MM.1S (cell line): Measurements from ENCODE around the gene GDPD5.

Experiments used
- DNase-seq: peaks from one replicate; pipeline ENCODE4 v3.0.0-alpha.2; 2015
- H2AFZ ChIP-seq: fragments of 300-600 bp; sonication (generic); 2 replicates; pipeline ENCODE4 v1.6.0; 2016; ENCODE audit warnings: antibody characterized with exemption, low read length
- H3F3A ChIP-seq: fragments of 300-600 bp; sonication (generic); 2 replicates; pipeline ENCODE4 v1.6.1; 2016; ENCODE audit warnings: mild to moderate bottlenecking, antibody characterized with exemption, low read length, moderate library complexity, mixed read lengths; ENCODE audit not compliant: insufficient read depth
- H3K27ac ChIP-seq: fragments of 300-600 bp; sonication (generic); 2 replicates; pipeline ENCODE4 v1.5.1; 2016; ENCODE audit warnings: mild to moderate bottlenecking, low read length
- H3K27me3 ChIP-seq: fragments of 300-600 bp; sonication (generic); replicated peaks from 2 replicates; pipeline ENCODE4 v1.6.0; 2016; ENCODE audit warnings: low read length; ENCODE audit not compliant: insufficient read depth
- H3K36me3 ChIP-seq: fragments of 300-600 bp; sonication (generic); replicated peaks from 2 replicates; pipeline ENCODE4 v1.6.1; 2016; ENCODE audit warnings: mild to moderate bottlenecking, low read length, mixed read lengths; ENCODE audit not compliant: insufficient read depth
- H3K4me1 ChIP-seq: fragments of 300-600 bp; sonication (generic); 2 replicates; pipeline ENCODE4 v1.6.1; 2016; ENCODE audit warnings: low read length, mixed read lengths
- H3K4me2 ChIP-seq: fragments of 300-600 bp; sonication (generic); 2 replicates; pipeline ENCODE4 v1.6.0; 2016; ENCODE audit warnings: low read depth, low read length
- H3K4me3 ChIP-seq: fragments of 300-600 bp; sonication (generic); 2 replicates; pipeline ENCODE4 v1.5.1; 2016; ENCODE audit warnings: low read length, mixed read lengths
- H3K79me2 ChIP-seq: fragments of 300-600 bp; sonication (generic); 2 replicates; pipeline ENCODE4 v1.6.1; 2016; ENCODE audit warnings: mixed run types, low read length, mixed read lengths
- H3K9ac ChIP-seq: fragments of 300-600 bp; sonication (generic); 2 replicates; pipeline ENCODE4 v1.6.1; 2016; ENCODE audit warnings: low read length, mixed read lengths
- H3K9me2 ChIP-seq: fragments of 300-600 bp; sonication (generic); replicated peaks from 2 replicates; pipeline ENCODE4 v1.6.1; 2016; ENCODE audit warnings: mild to moderate bottlenecking, low read length, mixed read lengths; ENCODE audit not compliant: insufficient read depth
- H3K9me3 ChIP-seq: fragments of 300-600 bp; sonication (generic); replicated peaks from 2 replicates; pipeline ENCODE4 v1.6.1; 2016; ENCODE audit warnings: mild to moderate bottlenecking, low read length, mixed read lengths; ENCODE audit not compliant: insufficient read depth
- H4K20me1 ChIP-seq: fragments of 300-600 bp; sonication (generic); 2 replicates; pipeline ENCODE4 v1.6.1; 2016; ENCODE audit warnings: mild to moderate bottlenecking, low read length, moderate library complexity, mixed read lengths; ENCODE audit not compliant: insufficient read depth
- EZH2 ChIP-seq: fragments of 300-600 bp; sonication (generic); optimal IDR thresholded peaks from 2 replicates; pipeline ENCODE3; 2017; ENCODE audit warnings: low read depth, mild to moderate bottlenecking, antibody characterized with exemption, low read length, mixed read lengths
- EZH2phosphoT487 ChIP-seq: fragments of 300-600 bp; sonication (generic); IDR thresholded peaks from 2 replicates; pipeline ENCODE4 v1.6.1; 2018; ENCODE audit warnings: antibody characterized with exemption, low read length
- TF ChIP-seq, protein P1 (sequence below): fragments of 300-600 bp; sonication (generic); IDR thresholded peaks from 2 replicates; pipeline ENCODE4 v1.5.1; 2016; ENCODE audit warnings: antibody characterized with exemption, low read length, mixed read lengths

Gene GDPD5

DNA sequence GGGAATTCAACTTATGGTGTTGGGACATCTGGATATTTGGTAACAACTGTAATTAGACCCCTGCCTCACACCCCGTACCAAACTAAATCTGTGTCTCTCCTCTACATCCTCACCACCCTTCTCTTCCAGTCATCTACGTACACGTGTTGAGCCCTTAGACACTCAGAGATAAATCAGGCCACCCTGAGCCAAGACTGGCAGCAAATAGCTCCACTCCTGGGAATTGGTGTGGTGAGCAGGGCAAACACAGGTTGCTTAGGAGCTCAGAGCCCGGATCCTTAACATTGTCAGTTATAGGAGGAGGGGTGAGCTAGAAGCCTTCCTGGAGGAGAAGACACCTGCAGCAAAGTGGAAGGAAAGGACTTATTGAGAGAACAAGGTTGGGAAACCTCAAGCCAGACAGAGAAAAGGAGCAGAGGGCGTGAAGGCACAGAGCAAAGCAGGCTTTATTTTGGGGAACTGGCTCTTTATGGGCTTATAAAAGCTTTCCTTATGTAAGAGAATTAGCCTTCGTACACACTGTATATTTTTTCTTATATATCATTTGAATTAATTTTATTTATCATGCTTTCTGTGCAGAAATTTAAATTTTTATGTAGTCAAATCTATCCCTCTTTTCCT is 55.8 kb downstream of the GDPD5 start:
- no peaks in the 10 kb centered on the region for H4K20me1 ChIP-seq
- H3K36me3 ChIP-seq = no peaks in the 10 kb centered on the region
- no peak overlapping the region for H3K27ac ChIP-seq
- H3K9me2 ChIP-seq = no peaks in the 10 kb centered on the region
- no peak overlapping the region for H2AFZ ChIP-seq
- no peaks in the 10 kb centered on the region for H3K4me1 ChIP-seq
- TF ChIP-seq EZH2 (no peak), EZH2phosphoT487 (no peak)
- TF ChIP-seq, protein P1, sequence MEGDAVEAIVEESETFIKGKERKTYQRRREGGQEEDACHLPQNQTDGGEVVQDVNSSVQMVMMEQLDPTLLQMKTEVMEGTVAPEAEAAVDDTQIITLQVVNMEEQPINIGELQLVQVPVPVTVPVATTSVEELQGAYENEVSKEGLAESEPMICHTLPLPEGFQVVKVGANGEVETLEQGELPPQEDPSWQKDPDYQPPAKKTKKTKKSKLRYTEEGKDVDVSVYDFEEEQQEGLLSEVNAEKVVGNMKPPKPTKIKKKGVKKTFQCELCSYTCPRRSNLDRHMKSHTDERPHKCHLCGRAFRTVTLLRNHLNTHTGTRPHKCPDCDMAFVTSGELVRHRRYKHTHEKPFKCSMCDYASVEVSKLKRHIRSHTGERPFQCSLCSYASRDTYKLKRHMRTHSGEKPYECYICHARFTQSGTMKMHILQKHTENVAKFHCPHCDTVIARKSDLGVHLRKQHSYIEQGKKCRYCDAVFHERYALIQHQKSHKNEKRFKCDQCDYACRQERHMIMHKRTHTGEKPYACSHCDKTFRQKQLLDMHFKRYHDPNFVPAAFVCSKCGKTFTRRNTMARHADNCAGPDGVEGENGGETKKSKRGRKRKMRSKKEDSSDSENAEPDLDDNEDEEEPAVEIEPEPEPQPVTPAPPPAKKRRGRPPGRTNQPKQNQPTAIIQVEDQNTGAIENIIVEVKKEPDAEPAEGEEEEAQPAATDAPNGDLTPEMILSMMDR = no peak
- no peaks in the 10 kb centered on the region for H3K79me2 ChIP-seq
- peaks cover 18% of the 10 kb centered on the region; the same call in 1 of the 2 replicates for H3K27me3 ChIP-seq
- H3K9ac ChIP-seq = no peak overlapping the region
- no peak for DNase-seq
- no peak overlapping the region for H3K4me3 ChIP-seq
- H3K4me2 ChIP-seq = no peak overlapping the region
- no peaks in the 10 kb centered on the region for H3K9me3 ChIP-seq
- no peaks in the 10 kb centered on the region for H3F3A ChIP-seq

DNA sequence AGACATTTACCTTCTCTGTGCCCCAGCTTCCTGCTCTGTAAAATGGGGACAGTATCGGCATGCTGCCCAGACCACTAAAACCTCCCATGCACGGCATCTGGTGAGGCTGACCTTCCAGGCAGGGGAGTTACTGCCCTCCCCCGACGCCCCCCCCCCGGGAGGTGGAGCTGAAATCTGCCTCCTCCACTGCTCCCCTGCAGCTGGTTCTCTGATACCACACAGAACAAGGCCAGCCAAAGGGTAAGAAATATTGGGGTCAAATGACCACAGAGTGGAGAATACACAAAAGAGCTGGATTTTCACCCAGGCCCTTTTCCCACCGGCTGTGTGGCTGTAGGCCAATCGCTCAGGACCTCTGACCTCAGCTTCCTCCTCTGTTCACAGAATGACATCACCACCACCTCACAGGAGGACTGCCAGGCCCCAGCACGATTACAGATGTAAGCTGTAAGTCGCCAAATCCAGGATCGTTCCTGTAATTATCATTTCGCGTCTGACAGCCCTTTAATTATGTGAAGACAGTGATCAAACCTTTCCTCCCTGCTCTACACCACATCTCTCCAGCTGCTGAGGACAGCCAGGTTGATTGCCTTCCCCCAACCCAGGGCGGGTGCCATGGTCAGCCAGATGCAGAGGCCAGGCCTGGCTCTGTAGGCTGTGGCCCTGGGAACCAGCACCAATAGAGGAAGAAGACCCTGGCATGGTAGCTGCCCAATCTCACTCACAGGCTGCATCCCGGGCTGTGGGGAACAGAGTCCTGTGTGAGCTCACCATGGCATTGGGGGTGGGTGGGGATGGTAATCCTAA is 57.0 kb downstream of the GDPD5 start:
- Histone ChIP-seq H3K27ac (no peak overlapping the region), H3K36me3 (no peaks in the 10 kb centered on the region), H2AFZ (no peak overlapping the region), H3K4me2 (no peak overlapping the region), H3K27me3 (peaks cover 19% of the 10 kb centered on the region; the same call in 1 of the 2 replicates), H3K9ac (no peak overlapping the region), H3K4me1 (no peaks in the 10 kb centered on the region), H4K20me1 (no peaks in the 10 kb centered on the region), H3K9me3 (no peaks in the 10 kb centered on the region), H3K4me3 (no peak overlapping the region), H3F3A (no peaks in the 10 kb centered on the region), H3K9me2 (no peaks in the 10 kb centered on the region), H3K79me2 (no peaks in the 10 kb centered on the region)
- DNase-seq = no peak
- TF ChIP-seq EZH2phosphoT487 (no peak), EZH2 (no peak)
- TF ChIP-seq, protein P1 = no peak

DNA sequence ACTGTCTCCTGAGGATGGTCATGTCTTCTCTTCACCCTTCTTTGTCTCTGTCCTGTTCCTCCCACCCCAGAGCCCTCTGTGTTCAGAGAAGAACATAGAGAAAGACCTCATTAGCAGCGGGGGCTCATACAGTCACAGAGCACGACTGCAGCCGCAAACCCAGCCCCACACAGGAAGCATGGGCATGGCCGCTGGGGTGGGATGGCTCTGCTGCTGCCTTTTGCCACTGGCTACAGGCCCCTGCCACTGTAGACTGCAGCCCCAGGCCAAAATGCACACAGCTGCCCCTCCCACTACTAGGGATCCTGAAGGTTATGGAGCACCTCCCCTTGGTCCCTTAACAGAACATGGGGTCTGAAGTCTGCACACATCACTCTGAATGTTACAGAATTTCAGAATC is 57.9 kb downstream of the GDPD5 start:
- H3K27me3 ChIP-seq = peaks cover 21% of the 10 kb centered on the region; the same call in 1 of the 2 replicates
- no peaks in the 10 kb centered on the region for H3K9me3 ChIP-seq
- no peaks in the 10 kb centered on the region for H3K79me2 ChIP-seq
- H3K36me3 ChIP-seq = no peaks in the 10 kb centered on the region
- H4K20me1 ChIP-seq = no peaks in the 10 kb centered on the region
- no peaks in the 10 kb centered on the region for H3K4me1 ChIP-seq
- no peak overlapping the region for H3K9ac ChIP-seq
- H3K27ac ChIP-seq = no peak overlapping the region
- DNase-seq = no peak
- no peaks in the 10 kb centered on the region for H3F3A ChIP-seq
- H2AFZ ChIP-seq = no peak overlapping the region
- TF ChIP-seq EZH2 (no peak), EZH2phosphoT487 (no peak)
- TF ChIP-seq, protein P1 = no peak
- H3K4me2 ChIP-seq = no peak overlapping the region
- no peaks in the 10 kb centered on the region for H3K9me2 ChIP-seq
- no peak overlapping the region for H3K4me3 ChIP-seq
